Loucy (cell line): ENCODE results near the gene THEM4.

ENCODE experiments used
- H2AFZ ChIP-seq: fragments of 200-600 bp; sonication (generic); 2 replicates; pipeline ENCODE4 v1.6.0; 2016; ENCODE audit warnings: antibody characterized with exemption, mild to moderate bottlenecking, low read length, moderate library complexity
- H3F3A ChIP-seq: fragments of 200-600 bp; 2 replicates; pipeline ENCODE4 v1.6.0; 2016; ENCODE audit warnings: antibody characterized with exemption, low read depth, mild to moderate bottlenecking
- H3K27me3 ChIP-seq: fragments of 200-600 bp; sonication (generic); 2 replicates; pipeline ENCODE4 v1.6.1; 2014; ENCODE audit warnings: low read length, mild to moderate bottlenecking; ENCODE audit not compliant: insufficient read depth, poor library complexity, severe bottlenecking
- H3K36me3 ChIP-seq: fragments of 200-600 bp; sonication (generic); 2 replicates; pipeline ENCODE4 v1.6.1; 2016; ENCODE audit warnings: low read length; ENCODE audit not compliant: insufficient read depth
- H3K4me1 ChIP-seq: fragments of 200-600 bp; sonication (generic); 2 replicates; pipeline ENCODE4 v1.5.1; 2014; ENCODE audit warnings: low read length, mild to moderate bottlenecking; ENCODE audit not compliant: insufficient read depth, poor library complexity, severe bottlenecking
- H3K4me2 ChIP-seq: fragments of 200-600 bp; sonication (generic); 2 replicates; pipeline ENCODE4 v1.6.0; 2014; ENCODE audit warnings: antibody characterized with exemption, low read length, low read depth, mild to moderate bottlenecking; ENCODE audit not compliant: poor library complexity, severe bottlenecking
- H3K4me3 ChIP-seq: fragments of 200-600 bp; sonication (generic); 2 replicates; pipeline ENCODE4 v1.5.1; 2014; ENCODE audit warnings: low read length, mild to moderate bottlenecking, mixed read lengths; ENCODE audit not compliant: poor library complexity, severe bottlenecking
- H3K79me2 ChIP-seq: fragments of 200-600 bp; sonication (generic); 2 replicates; pipeline ENCODE4 v1.6.1; 2014; ENCODE audit warnings: low read length; ENCODE audit not compliant: insufficient read depth
- H3K9ac ChIP-seq: fragments of 200-600 bp; sonication (generic); 2 replicates; pipeline ENCODE4 v1.6.0; 2014; ENCODE audit warnings: mild to moderate bottlenecking, low read depth, low read length, moderate library complexity; ENCODE audit not compliant: poor library complexity, severe bottlenecking
- H3K9me2 ChIP-seq: fragments of 200-600 bp; sonication (generic); replicated peaks from 2 replicates; pipeline ENCODE4 v1.6.1; 2016; ENCODE audit warnings: low read depth, low read length, mixed read lengths
- H3K9me3 ChIP-seq: fragments of 200-600 bp; sonication (generic); 2 replicates; pipeline ENCODE4 v1.6.1; 2014; ENCODE audit warnings: mild to moderate bottlenecking, antibody characterized with exemption, low read length, low read depth; ENCODE audit not compliant: insufficient read depth
- H4K20me1 ChIP-seq: fragments of 200-600 bp; sonication (generic); 2 replicates; pipeline ENCODE4 v1.6.0; 2014; ENCODE audit warnings: antibody characterized with exemption, low read length, mild to moderate bottlenecking; ENCODE audit not compliant: insufficient read depth, poor library complexity, severe bottlenecking
- CTCF ChIP-seq: fragments of 200-600 bp; sonication (generic); conservative IDR thresholded peaks from 2 replicates; pipeline ENCODE4 v1.5.1; 2014; ENCODE audit warnings: mild to moderate bottlenecking, antibody characterized with exemption, low read length
- EZH2phosphoT487 ChIP-seq: fragments of 200-600 bp; IDR thresholded peaks from 2 replicates; pipeline ENCODE4 v1.6.1; 2018; ENCODE audit warnings: antibody characterized with exemption, mild to moderate bottlenecking, moderate library complexity, borderline replicate concordance

Gene THEM4

GRCh38 chr1:151942882-151943281 lies 33.6 kb upstream of the THEM4 start:
- no peak for TF ChIP-seq EZH2phosphoT487
- no peak for TF ChIP-seq CTCF
- no peaks in the 10 kb centered on the region for H3K9me2 ChIP-seq
- H2AFZ ChIP-seq = no peak overlapping the region
- H3K27me3 ChIP-seq = no peaks in the 10 kb centered on the region
- no peak overlapping the region for H3K4me3 ChIP-seq
- H3K36me3 ChIP-seq = no peaks in the 10 kb centered on the region
- no peak overlapping the region for H3K4me2 ChIP-seq
- no peaks in the 10 kb centered on the region for H3K9me3 ChIP-seq
- H3K9ac ChIP-seq = no peak overlapping the region
- no peaks in the 10 kb centered on the region for H3F3A ChIP-seq
- no peaks in the 10 kb centered on the region for H3K79me2 ChIP-seq
- no peaks in the 10 kb centered on the region for H4K20me1 ChIP-seq
- H3K4me1 ChIP-seq = peaks cover 25% of the 10 kb centered on the region

GRCh38 chr1:151940541-151940940 lies 31.2 kb upstream of the THEM4 start:
- Histone ChIP-seq H2AFZ (no peak overlapping the region), H3K4me3 (no peak overlapping the region), H3K9ac (no peak overlapping the region), H4K20me1 (no peaks in the 10 kb centered on the region), H3K9me3 (no peaks in the 10 kb centered on the region), H3K79me2 (no peaks in the 10 kb centered on the region), H3K4me1 (peaks cover 14% of the 10 kb centered on the region), H3K9me2 (no peaks in the 10 kb centered on the region), H3K36me3 (no peaks in the 10 kb centered on the region), H3F3A (no peaks in the 10 kb centered on the region), H3K4me2 (no peak overlapping the region), H3K27me3 (no peaks in the 10 kb centered on the region)
- no peak for TF ChIP-seq EZH2phosphoT487
- TF ChIP-seq CTCF = no peak

DNA sequence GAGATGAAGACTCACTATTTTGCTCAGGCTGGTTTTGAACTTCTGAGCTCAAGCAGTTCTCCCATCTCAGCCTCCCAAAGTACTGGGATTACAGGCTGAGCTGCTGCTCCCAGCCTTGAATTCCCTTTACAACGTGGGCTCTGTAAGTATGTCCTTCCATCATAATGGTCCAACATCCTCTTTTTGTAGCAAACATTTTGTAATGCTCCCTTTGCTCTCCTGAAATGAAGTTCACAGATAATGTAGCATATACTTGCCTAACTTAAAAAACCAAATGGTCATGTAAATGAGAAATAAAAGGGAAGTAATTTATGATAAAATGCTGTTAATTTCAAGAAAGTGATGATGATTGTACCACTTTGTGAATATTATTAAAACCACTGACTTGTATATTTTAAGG lies 30.5 kb upstream of the THEM4 start:
- Histone ChIP-seq H3K9me2 (no peaks in the 10 kb centered on the region), H3F3A (no peaks in the 10 kb centered on the region), H3K4me2 (no peak overlapping the region), H3K36me3 (no peaks in the 10 kb centered on the region), H2AFZ (no peak overlapping the region), H3K4me3 (no peak overlapping the region), H3K27me3 (no peaks in the 10 kb centered on the region), H3K9me3 (no peaks in the 10 kb centered on the region), H3K4me1 (peaks cover 7% of the 10 kb centered on the region), H3K79me2 (no peaks in the 10 kb centered on the region), H4K20me1 (no peaks in the 10 kb centered on the region), H3K9ac (no peak overlapping the region)
- TF ChIP-seq CTCF (no peak), EZH2phosphoT487 (no peak)
